Measurements from ENCODE around the gene SPRED1.

DNA sequence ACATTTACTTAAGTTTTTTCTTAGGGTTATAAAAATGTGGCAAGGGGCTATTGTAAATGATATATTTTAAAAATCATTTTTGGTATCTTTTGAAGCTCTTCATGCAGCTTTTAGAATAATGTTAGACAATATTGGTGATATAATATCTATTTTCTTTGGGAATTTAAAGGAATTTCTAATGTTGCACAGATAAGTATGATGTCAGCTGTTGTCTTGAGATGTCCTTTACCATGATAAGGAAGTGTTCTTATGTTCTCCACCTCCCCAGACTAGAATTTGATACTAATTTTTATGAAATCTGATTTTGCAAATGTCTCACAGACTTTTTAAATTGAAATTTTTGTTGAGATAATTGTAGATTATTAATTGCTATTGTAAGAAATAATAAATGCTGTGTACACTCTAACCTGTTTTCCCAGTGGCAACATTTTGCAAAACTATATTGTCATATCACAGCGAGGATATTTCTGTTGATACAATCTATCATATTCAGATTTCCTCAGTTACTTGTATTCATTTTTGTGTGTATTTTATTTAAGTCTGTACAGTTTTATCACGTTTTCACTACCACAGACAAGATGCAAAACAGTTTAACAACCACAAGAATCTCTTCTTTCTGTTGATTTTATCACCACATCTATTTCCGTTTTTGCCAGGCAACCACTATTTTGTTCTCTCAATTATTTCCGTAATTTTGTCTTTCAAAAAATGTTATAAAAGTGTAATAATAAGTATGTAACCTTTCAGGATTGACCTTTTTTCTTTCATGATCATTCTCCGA lies 55.4 kb downstream of the SPRED1 start:
- TF ChIP-seq, protein P1, sequence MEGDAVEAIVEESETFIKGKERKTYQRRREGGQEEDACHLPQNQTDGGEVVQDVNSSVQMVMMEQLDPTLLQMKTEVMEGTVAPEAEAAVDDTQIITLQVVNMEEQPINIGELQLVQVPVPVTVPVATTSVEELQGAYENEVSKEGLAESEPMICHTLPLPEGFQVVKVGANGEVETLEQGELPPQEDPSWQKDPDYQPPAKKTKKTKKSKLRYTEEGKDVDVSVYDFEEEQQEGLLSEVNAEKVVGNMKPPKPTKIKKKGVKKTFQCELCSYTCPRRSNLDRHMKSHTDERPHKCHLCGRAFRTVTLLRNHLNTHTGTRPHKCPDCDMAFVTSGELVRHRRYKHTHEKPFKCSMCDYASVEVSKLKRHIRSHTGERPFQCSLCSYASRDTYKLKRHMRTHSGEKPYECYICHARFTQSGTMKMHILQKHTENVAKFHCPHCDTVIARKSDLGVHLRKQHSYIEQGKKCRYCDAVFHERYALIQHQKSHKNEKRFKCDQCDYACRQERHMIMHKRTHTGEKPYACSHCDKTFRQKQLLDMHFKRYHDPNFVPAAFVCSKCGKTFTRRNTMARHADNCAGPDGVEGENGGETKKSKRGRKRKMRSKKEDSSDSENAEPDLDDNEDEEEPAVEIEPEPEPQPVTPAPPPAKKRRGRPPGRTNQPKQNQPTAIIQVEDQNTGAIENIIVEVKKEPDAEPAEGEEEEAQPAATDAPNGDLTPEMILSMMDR (IDR thresholded peaks at IDR 0.05) = no peak
- no peak for TF ChIP-seq RFX5 (IDR thresholded peaks at IDR 0.05)
- no peak for TF ChIP-seq JUN (IDR thresholded peaks at IDR 0.05)
- no peak for TF ChIP-seq POLR2A (IDR thresholded peaks at IDR 0.05; ENCODE audit: low read length)
- no peak for TF ChIP-seq ESRRA (IDR thresholded peaks at IDR 0.05; ENCODE audit: borderline replicate concordance, low read length)
- TF ChIP-seq NPAS2 (CRISPR knock-in tag; IDR thresholded peaks at IDR 0.05; ENCODE audit: borderline replicate concordance) = no peak
- TF ChIP-seq RCOR1 (IDR thresholded peaks at IDR 0.05; ENCODE audit: low read depth, low read length) = no peak
- TF ChIP-seq, protein P2, sequence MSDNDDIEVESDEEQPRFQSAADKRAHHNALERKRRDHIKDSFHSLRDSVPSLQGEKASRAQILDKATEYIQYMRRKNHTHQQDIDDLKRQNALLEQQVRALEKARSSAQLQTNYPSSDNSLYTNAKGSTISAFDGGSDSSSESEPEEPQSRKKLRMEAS (IDR thresholded peaks at IDR 0.05) = no peak
- TF ChIP-seq SMC3 (IDR thresholded peaks at IDR 0.05) = no peak
- TF ChIP-seq CBX8 (IDR thresholded peaks at IDR 0.05) = no peak
- TF ChIP-seq, protein P3, sequence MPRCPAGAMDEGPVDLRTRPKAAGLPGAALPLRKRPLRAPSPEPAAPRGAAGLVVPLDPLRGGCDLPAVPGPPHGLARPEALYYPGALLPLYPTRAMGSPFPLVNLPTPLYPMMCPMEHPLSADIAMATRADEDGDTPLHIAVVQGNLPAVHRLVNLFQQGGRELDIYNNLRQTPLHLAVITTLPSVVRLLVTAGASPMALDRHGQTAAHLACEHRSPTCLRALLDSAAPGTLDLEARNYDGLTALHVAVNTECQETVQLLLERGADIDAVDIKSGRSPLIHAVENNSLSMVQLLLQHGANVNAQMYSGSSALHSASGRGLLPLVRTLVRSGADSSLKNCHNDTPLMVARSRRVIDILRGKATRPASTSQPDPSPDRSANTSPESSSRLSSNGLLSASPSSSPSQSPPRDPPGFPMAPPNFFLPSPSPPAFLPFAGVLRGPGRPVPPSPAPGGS (IDR thresholded peaks at IDR 0.05) = no peak
- TF ChIP-seq JUNB (IDR thresholded peaks at IDR 0.05) = no peak
- no peak for TF ChIP-seq PHF8 (IDR thresholded peaks at IDR 0.05; ENCODE audit: borderline replicate concordance, low read depth)
- TF ChIP-seq MAZ (IDR thresholded peaks at IDR 0.05; ENCODE audit: borderline replicate concordance, low read depth, low read length) = no peak

Data from A549 (cell line).